Nephron (organoid): ENCODE measurements around the gene DAGLA.

Experiments used
- H3K27ac Mint-ChIP-seq, 3 experiments: 2 replicates each; pipeline ENCODE4 v1.8.0; 2020; ENCODE audit warnings: mixed read lengths in 3 of 3, mild to moderate bottlenecking in 2 of 3, moderate library complexity in 1 of 3
- H3K27me3 Mint-ChIP-seq: 2 replicates; pipeline ENCODE4 v1.8.0; 2021; ENCODE audit warnings: low read depth, mild to moderate bottlenecking, moderate library complexity, mixed read lengths
- H3K36me3 Mint-ChIP-seq: 2 replicates; pipeline ENCODE4 v1.8.0; 2020; ENCODE audit warnings: low read depth, mixed read lengths
- H3K4me1 Mint-ChIP-seq: 2 replicates; pipeline ENCODE4 v1.8.0; 2020; ENCODE audit warnings: mixed read lengths
- H3K4me3 Mint-ChIP-seq, 3 experiments: 2 replicates each; pipeline ENCODE4 v1.8.0; 2020; ENCODE audit warnings: mild to moderate bottlenecking in 3 of 3, mixed read lengths in 3 of 3, moderate library complexity in 2 of 3
- H3K9me3 Mint-ChIP-seq: 2 replicates; pipeline ENCODE4 v1.8.0; 2020; ENCODE audit warnings: mixed read lengths
- TF ChIP-seq, protein P1 (sequence below), 3 experiments: fragments of 200-600 bp; sonication (generic); IDR thresholded peaks; one replicate each; pipeline ENCODE4 v1.5.0; 2021; ENCODE audit warnings: antibody characterized with exemption in 3 of 3; ENCODE audit not compliant: unreplicated experiment in 3 of 3

Gene DAGLA

GRCh38 chr11:61686469-61686868, 6.3 kb downstream of the DAGLA start:
- H3K4me3 Mint-ChIP-seq, result no peak overlapping the region

DNA sequence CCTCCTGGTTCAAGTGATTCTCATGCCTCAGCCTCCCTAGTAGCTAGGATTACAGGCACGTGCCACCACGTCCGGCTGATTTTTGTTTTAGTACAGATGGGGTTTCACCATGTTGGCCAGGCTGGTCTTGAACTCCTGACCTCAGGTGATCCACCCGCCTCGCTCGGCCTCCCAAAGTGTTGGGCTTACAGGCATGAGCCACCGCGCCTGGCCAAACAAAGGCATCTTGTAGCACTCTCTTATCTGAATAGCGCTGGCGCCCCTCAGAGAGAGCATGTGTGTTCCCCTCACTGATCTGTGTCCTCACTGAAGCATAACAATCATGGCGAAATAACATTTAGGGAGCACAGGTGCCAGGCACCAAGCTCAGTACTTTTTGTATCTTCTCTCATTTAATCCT, 7.2 kb downstream of the DAGLA start:
- Mint-ChIP-seq H3K36me3 (no peaks in the 10 kb centered on the region), H3K4me3 (no peak overlapping the region)
- TF ChIP-seq, protein P1, sequence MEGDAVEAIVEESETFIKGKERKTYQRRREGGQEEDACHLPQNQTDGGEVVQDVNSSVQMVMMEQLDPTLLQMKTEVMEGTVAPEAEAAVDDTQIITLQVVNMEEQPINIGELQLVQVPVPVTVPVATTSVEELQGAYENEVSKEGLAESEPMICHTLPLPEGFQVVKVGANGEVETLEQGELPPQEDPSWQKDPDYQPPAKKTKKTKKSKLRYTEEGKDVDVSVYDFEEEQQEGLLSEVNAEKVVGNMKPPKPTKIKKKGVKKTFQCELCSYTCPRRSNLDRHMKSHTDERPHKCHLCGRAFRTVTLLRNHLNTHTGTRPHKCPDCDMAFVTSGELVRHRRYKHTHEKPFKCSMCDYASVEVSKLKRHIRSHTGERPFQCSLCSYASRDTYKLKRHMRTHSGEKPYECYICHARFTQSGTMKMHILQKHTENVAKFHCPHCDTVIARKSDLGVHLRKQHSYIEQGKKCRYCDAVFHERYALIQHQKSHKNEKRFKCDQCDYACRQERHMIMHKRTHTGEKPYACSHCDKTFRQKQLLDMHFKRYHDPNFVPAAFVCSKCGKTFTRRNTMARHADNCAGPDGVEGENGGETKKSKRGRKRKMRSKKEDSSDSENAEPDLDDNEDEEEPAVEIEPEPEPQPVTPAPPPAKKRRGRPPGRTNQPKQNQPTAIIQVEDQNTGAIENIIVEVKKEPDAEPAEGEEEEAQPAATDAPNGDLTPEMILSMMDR (IDR thresholded peaks at IDR 0.05; ENCODE audit: unreplicated experiment in 3 of 3), result no peak

More at GRCh38 chr11:61686469-61686868, 6.3 kb downstream of the DAGLA start:
- TF ChIP-seq, protein P1 (IDR thresholded peaks at IDR 0.05; ENCODE audit: unreplicated experiment in 3 of 3), result no peak
- Mint-ChIP-seq H3K36me3 (no peaks in the 10 kb centered on the region), H3K9me3 (no peaks in the 10 kb centered on the region), H3K27me3 (peaks cover 2% of the 10 kb centered on the region), H3K27ac (no peak overlapping the region), H3K4me1 (peaks cover 32% of the 10 kb centered on the region)

DNA sequence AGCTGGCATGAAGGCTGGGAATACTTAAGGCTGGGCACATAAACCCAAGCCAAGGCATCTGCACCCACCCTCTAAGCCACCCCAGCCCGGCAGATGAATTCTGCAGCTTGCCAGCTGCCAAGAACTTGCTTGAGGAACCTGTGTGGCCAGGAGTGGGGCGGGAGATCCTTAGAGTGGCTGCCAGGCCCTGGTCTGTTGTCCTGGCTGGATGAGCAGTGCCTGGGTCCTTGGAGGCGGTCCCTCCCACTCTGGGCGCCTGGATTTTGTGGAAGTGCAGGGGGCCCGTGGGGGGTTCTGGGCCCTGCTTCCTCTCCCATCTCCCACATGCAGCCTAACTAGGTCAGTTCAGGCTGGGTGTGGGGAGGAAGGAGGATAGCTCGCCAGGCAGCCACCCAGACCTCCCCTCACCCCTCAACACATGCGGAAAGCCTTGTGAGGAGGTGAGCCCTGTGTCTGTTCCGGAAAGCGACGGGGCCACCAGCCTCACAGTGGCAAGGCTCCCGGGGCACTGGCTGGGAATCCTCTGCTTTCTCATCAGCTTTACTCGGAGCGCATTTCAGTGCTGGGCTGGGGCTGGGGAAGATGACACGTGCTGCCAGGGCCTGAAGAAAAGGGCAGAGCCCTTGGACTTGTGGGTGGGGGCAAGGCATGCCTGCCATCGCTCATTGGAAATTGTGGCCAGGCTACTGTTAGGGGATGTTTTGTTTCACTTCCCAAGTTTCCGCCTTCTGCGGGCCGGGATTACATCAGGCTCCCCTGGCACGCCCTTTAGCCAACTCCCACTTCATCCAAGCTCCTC, 8.4 kb downstream of the DAGLA start:
- H3K27me3 Mint-ChIP-seq, result no peaks in the 10 kb centered on the region
- no peaks in the 10 kb centered on the region for H3K36me3 Mint-ChIP-seq
- no peaks in the 10 kb centered on the region for H3K9me3 Mint-ChIP-seq
- peak overlapping the region in 1 of 3 experiments; percentile 16 for H3K27ac Mint-ChIP-seq
- H3K4me1 Mint-ChIP-seq, result peaks cover 36% of the 10 kb centered on the region
- H3K4me3 Mint-ChIP-seq, result no peak overlapping the region
- TF ChIP-seq, protein P1 (IDR thresholded peaks at IDR 0.05; ENCODE audit: unreplicated experiment in 3 of 3), result no peak

More for the DNA sequence above, 7.2 kb downstream of the DAGLA start:
- Mint-ChIP-seq H3K27me3 (no peaks in the 10 kb centered on the region), H3K4me1 (peaks cover 35% of the 10 kb centered on the region), H3K27ac (no peak overlapping the region), H3K9me3 (no peaks in the 10 kb centered on the region)

- TF ChIP-seq, protein P1 (IDR thresholded peaks at IDR 0.05; ENCODE audit: unreplicated experiment in 3 of 3), result no peak
- Mint-ChIP-seq H3K9me3 (no peaks in the 10 kb centered on the region), H3K4me1 (peaks cover 42% of the 10 kb centered on the region), H3K27ac (peak overlapping the region in 2 of 3 experiments; percentile 16 to 39), H3K36me3 (no peaks in the 10 kb centered on the region), H3K4me3 (no peak overlapping the region), H3K27me3 (no peaks in the 10 kb centered on the region)
Measured at GRCh38 chr11:61689164-61689496, 8.9 kb downstream of the DAGLA start.

DNA sequence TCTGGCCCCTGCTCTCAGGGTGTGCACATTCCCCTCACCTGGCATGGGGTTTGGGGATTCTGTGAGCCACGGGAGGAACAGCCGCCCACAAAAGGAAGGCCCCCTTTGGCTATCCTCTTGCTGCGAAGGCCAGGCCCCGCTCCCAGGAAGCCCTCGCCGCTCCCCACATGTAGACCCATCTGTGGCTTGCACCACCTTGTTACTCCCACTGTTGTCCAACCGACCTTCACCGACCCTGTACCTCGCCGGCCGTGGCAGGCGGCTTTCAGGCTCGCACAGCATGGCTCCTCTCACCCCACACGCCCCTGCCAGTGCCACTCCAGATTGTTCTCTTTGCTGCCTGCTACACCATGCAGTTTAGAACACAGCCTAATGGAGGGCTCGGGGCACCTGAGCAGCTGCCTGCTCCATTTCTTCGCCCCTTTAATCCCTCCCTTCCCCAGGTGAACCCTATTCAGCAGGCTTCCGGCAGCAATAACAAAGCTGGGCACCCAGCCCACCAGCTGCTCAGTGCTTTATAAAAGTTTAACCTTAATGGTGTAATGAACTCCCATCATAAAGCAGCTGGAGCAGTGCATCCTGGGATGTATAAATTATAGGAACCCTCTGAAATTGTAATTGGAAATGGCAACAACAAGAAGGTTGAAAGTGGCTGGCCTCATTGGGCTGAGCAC, 10.7 kb downstream of the DAGLA start:
- Mint-ChIP-seq H3K4me1 (peaks cover 59% of the 10 kb centered on the region), H3K4me3 (peak overlapping the region in 1 of 3 experiments; percentile 30), H3K36me3 (no peaks in the 10 kb centered on the region), H3K9me3 (no peaks in the 10 kb centered on the region), H3K27ac (peak overlapping the region; percentile 87 to 98 (median 95)), H3K27me3 (no peaks in the 10 kb centered on the region)
- TF ChIP-seq, protein P1 (IDR thresholded peaks at IDR 0.05; ENCODE audit: unreplicated experiment in 3 of 3), result no peak
